ENCODE results near the gene YARS1. TPM values are rescaled to one million over a fixed set of nuclear protein-coding genes. Genes with fewer than 3 reads are reported as not detected.

YARS1 gene
- total RNA-seq, 1 experiment from 2014 or later: 168 TPM

DNA sequence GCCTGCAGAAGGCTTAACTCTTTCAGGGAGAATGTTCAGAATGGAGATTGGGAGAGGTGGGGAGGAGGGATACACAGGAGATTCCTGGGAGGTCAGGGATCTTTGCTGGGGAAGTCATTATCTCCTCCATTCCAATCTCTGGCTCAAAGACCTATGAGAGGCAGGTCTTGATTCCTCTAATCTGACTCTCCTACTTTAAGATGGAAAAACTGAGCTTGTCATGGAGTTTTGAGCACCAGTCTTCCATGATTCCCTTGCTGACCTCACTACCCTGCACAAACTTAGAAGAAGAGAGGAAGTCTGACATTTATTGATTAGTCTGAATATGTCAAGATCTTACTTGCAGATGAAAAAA lies 73.1 kb downstream of the YARS1 start:
- no peak for DNase-seq (ENCODE audit: low spot score)

DNA sequence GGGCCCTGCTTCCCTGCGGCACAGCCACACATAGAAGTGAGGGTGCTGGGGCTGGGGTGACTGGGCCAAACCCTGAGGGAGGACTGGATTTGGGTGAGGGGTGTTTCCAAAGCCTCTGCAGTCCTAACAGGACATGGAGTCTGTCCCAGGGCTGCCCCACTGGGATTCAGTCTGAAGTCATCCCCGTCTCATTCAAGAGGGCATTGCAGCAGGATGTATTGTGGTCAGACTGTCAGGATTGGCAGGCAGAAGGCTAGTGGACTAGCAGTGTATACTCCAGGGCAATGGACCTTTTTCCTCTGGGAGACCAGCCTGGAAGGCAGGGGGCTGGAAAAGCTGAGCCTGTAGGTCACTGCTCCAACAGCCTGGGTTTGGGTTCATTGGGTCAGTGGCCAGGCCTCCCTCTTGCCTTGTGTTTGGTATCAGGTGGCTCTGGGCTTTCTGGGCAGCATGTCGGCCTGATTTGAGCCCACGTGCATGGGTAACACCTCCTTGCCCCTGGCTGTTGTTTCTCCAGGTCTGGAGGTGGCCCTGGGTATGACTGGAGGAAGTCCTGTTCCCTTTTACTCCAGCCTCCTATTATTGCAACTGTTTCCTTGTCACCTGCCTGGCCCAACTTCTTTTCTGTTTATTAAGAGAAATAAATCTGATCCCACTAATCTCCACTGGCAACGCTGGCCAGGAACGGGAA lies 73.6 kb downstream of the YARS1 start:
- DNase-seq (ENCODE audit: low spot score): no peak

DNA sequence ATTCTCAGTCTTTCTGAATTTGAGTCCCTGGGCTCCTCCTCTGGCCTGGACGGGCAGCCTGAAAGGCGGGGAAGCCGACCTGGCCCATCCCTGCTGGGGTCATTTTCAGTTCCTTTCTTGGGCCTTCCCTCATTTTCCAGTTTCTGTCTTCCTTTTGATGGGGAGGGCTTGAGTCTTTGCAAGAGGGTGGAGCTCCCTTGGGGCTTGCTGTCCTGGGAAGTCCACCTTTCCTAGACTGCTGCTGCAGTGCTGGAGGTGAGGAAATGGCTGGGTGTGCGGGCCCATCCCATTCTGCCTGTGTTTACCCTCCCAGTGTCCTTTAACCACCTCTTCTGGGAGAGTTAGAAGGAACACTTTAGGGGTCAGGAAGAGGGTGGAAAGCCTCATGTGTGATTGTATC lies 74.2 kb downstream of the YARS1 start:
- no peak for DNase-seq (ENCODE audit: low spot score)

DNA sequence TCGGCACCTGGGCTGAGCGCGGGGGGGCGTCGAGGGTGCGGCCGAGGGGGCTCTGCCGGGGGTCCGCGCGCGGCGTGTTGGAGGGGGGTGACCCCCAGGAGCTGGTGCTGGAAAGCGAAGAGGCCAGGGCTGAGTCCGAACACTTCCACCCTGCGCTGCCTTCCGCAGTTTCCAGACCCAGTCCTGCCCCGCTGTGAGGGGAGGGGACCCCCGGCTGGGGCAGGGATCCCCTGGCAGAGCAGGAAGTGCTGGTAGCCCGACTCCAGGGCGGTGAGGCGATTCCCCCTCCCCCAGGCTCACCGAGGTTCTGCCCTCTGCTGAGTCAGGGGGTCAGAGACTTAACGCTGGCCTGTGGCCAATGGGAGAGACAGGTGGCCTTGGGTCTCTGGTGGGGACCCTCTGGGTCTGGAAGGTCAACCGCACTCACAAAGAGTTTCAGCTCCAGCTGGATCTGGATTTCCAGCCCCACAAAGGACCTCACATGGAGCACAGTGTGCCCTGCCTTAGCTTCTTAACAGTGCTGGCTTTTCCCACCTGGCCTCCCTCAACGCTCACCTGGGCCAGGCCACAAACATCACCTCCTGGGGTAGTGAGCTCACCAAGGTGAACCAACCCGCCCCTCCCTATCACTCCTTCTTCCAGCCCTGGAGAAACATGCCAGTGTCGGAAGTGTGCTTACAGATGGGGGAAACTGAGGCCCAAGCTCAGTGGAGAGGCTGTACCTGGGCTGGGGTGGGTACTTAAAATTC lies 74.8 kb downstream of the YARS1 start:
- no peak for DNase-seq (ENCODE audit: low spot score)

DNA sequence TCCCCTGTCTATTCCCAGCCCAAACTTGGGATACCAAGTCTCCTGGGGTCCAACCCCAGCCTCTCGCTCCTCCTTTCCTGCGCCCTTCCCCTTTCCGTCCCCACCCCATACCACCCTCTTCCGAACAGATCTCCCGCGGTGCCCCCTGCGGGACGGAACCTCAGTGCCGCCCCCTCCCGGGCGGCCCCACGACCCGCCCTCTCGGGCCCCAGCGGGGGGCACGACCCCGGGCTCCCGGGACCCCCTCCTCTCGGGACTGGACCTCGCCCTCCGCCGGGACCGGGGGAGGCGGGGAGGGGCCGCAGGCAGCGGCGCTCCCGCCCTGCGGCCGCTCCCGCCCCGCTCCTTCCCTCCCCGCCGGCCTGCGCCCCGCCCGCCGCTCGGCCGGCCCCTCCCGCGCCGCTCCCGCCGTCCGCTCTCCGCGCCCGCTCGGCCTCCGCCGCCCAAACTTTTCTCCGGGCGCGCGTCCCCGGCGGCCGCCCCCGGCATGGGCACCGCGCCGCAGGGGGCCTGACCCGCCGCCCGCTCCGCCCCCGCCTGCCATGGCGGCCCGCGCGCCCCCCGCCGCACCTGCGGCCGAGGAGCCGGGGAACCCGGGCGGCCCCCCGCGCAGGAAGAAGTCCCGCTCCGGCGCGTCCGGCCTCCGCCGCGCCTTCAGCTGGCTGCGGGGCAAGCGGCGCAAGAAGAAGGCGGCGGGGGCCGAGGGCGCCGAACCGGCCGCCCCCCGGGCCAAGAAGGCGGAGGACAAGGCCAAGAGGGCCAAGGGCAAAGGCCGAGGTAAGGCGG lies 75.6 kb downstream of the YARS1 start:
- DNase-seq (ENCODE audit: low spot score): no peak

DNA sequence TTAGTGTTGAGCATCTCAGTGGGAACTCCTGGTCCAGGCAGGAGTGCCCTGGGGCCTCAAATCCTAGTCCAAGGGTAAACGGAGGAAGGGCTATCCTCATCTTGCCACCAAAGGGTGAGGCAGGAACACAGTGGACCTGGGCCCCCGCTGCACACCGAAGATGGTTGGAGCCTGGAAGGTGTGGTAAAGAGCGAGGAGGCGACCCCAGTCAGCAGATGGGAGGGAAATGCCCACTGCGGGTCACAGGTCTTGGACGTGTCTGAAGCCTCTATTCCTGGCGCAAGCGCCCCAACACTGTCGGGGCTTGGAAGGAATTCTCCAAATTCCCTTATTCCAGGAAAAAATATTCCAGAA lies 76.1 kb downstream of the YARS1 start:
- no peak for DNase-seq (ENCODE audit: low spot score)

DNA sequence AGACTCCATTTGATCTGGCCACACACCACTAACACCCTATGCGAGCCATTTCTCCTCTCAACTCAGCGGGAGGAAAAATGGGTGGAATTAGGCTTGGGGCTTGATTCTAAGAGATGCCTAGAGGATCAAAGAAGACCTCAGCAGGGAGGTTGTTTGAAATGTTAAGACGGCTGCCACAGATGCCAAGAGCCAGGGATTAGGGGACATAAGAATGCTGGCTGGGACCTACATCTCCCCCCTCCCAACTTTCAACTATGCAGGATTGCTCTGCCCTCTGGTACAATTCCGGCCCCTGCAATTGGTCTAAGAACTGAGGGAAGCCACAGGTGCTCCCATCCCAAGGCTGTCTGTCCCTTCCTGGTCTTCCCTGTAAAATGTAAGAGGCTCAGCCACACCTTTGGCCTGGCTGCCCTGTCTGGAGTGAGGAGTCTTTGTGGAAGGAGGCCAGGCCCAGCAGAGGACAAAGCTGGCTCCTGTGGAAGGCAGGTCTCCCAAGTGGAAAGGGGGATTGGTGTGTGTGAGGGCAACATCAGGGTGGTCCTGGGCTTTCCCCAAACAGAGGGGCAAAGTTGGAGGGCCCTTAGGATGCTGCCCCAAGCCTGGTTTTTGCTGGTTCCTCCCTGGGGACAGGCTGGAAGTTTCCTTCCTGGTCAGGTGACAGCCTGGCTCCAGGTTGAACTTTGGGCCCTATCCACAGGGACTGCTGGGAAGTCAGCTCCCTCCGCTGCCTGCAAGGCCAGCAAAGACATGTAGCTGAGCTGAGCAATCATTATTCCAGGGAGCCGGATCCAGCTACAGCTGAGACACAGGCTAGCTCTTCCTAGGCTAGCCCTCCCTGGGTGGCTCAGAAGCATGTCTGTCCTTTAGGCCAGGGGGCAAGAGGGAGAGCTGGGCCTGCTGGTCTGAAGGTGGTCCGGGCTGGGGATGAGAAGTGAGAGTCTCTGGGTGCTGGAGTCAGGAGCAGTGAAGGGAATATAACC lies 80.1 kb downstream of the YARS1 start:
- no peak for DNase-seq (ENCODE audit: low spot score)

DNA sequence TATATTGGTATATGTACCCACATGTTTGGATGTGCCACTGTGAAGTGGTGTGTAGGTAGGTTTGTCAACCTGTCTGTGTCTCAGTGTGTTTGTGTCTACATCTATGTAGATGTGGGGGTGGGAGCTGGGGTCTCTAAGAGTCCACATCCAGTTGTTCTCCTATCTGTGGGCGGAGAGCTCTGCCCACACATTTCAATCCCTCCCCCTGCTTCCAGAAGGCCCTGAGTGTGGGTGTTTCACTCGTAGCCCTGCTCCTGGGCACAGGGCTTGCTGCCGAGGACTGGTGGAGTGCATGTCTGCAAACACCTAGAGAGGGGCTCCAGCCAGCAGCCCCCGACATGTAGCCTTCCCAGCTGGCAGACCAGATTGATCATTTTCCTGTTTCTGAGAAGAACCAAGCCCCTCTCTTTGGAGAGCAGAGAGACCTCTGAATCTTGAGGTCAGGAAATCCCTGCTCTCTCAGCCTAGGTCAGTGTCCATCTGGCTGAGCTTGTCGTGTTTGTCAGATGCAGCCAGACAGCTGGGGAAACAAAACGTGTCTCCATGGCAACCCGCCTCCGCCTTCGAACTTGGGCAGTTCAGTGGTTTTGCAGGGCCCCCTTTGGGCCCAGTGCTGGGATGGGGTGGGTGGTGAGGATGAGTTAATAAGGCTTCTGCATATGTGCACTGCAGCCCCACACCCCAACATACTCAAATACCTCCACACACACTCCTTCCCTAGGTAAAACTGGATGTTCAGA lies 83.4 kb downstream of the YARS1 start:
- no peak for DNase-seq (ENCODE audit: low spot score)

DNA sequence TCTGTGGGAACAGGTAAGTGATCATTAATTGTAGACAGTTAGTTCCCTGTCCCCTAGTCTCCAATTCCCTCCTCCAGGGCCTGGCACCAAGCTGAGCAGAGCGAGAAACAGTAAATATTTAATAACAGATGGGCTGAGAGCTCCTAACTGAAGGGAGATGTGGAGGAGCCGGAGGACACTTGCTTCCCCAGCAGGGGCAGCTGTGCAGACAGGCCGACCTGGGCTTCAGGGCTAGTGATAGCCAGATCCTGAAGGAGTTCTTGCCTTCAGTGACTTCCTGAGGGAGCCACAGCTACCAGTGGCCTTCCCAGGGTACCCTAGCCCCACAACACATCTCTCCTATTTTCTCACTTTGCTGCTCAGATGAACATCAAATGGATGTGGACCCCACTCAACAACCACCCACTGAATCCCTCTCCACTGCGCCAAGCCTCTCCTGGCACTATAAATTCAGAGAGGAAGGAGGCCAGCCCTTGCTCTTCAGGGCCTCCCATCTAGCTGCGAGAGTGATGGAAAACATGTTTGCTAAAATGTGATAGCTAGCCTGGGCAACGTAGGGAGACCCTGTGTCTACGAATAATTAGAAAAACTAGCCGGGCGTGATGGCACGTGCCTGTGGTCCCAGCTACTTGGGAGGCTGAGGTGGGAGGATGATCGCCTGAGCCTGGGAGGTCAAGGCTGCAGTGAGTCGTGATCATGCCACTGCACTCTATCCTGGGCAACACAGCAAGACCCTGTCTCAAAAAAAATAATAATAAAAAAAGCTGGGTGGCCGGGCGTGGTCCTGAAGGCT lies 87.7 kb downstream of the YARS1 start:
- no peak for DNase-seq (ENCODE audit: low spot score)

DNA sequence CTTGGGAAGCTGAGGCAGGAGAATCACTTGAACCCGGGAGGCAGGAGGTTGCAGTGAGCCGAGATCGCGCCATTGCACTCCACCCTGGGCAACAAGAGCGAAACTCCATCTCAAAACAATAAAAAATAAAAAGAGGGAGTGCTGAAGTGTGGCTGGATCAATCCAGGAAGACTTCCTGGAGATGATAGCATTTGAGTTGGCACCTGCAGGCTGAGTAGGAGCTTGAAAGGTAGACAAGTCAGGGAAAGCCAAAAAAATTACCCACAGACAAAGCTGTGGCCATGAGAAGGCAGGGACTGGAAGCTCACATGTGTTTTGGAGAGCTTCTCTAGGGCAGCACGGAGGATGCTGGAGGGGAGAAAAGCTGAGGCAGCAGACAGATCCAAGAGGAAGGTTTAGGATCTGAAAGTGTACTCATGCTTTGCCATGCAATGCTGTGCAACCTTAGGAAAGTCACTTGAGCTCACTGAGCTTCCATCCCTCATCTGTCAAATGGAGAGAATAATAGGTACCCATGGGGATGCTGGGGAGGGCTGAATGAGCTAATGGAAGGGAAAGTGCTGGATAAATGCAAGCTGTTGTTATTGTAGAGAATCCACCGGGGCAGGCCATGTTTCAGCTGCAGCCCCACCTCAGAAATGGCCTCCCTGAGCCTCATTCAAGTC lies 88.6 kb downstream of the YARS1 start:
- DNase-seq (ENCODE audit: low spot score): no peak

DNA sequence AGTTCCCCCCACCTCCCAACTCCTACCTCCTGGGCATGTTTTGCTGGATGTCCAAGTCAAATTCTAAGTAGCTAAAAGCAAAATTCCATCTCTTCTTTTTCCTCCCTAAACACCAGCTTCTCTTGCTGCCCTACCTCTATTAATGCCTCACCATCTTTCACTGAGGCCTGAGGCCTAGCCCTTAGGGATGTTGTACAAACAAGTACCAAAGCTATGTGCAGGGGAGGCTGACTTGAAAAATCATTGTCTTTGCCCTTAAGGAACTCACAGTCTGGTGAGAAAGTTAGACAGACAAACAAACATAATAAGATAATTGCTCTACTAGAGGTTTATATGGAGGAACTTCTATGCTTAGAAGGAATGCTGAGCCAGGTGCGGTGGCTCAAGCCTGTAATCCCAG lies 89.3 kb downstream of the YARS1 start:
- DNase-seq (ENCODE audit: low spot score): no peak

DNA sequence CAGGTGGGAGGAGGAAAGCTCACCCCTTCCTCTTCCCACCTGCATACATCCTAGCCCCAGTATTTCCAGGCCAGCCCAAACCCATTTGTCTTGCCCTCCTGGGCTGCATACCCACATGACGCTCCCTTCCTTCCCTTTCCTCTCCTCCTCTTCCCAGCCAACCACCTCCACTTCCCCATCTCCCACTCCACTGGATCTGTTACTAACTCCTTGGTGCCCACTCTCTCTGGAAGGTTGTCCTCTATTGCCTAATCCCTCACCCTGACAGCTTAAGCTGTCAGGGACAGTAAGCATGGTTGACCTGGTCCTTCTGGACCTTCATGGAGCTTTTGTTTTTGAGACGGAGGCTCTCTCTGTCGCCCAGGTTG lies 91.6 kb downstream of the YARS1 start:
- DNase-seq (ENCODE audit: low spot score): no peak

Other genes starting within 250 kb of the YARS1 start
- 101 and 102 TPM in 2 replicates for gene ZBTB8OS, start 166.8 kb downstream of the YARS1 start, total RNA-seq (2014; rRNA removed; shearing (Covaris generic))
- gene RBBP4, start 166.2 kb downstream of the YARS1 start, total RNA-seq (2014; rRNA removed; shearing (Covaris generic)): 137 and 157 TPM in 2 replicates
- gene SYNC, start 114.6 kb downstream of the YARS1 start, total RNA-seq (2014; rRNA removed; shearing (Covaris generic)): 20.2 and 20.7 TPM in 2 replicates
- 25.2 and 29.1 TPM in 2 replicates for gene S100PBP, start 295 bp upstream of the YARS1 start, total RNA-seq (2014; rRNA removed; shearing (Covaris generic))
- 0.12 and 0.15 TPM in 2 replicates for gene FNDC5, start 53.6 kb upstream of the YARS1 start, total RNA-seq (2014; rRNA removed; shearing (Covaris generic))
- gene HPCA, start 69.1 kb upstream of the YARS1 start, total RNA-seq (2014; rRNA removed; shearing (Covaris generic)): not detected in 2 replicates
- 81.8 and 118 TPM in 2 replicates for gene TMEM54, start 84.0 kb upstream of the YARS1 start, total RNA-seq (2014; rRNA removed; shearing (Covaris generic))
- gene RNF19B, start 147.5 kb upstream of the YARS1 start, total RNA-seq (2014; rRNA removed; shearing (Covaris generic)): 7.5 and 9.7 TPM in 2 replicates
- 178 and 192 TPM in 2 replicates for gene AK2, start 219.5 kb upstream of the YARS1 start, total RNA-seq (2014; rRNA removed; shearing (Covaris generic))

All from H4 (cell line).